ENCODE measurements around the gene ALPI.

The ALPI gene

GRCh38 chr2:232410238-232410900 lies 45.6 kb upstream of the ALPI start:
- H3K4me1 ChIP-seq (ENCODE audit: control insufficient read depth, insufficient read depth, low read length) = no peaks in the 10 kb centered on the region
- CTCF ChIA-PET = no interaction called here
- no peaks in the 10 kb centered on the region for H3K9me3 ChIP-seq (ENCODE audit: control insufficient read depth, insufficient read depth, low read depth, low read length)
- no peak overlapping the region for H3K4me3 ChIP-seq (ENCODE audit: low read depth, low read length)
- POLR2A ChIA-PET = no interaction called here
- H3K36me3 ChIP-seq (ENCODE audit: control insufficient read depth in 2 of 2, insufficient read depth in 1 of 2, low read length in 2 of 2) = no peaks in the 10 kb centered on the region
- TF ChIP-seq TRIM28 (IDR thresholded peaks at IDR 0.05; ENCODE audit: borderline replicate concordance, low read length) (no peak), ZNF658 (tag by site-specific recombination; IDR thresholded peaks at IDR 0.05) (no peak), ZBTB6 (tag by site-specific recombination; IDR thresholded peaks at IDR 0.05) (no peak), ZBTB44 (tag by site-specific recombination; IDR thresholded peaks at IDR 0.05) (no peak), ZNF555 (tag by site-specific recombination; conservative IDR thresholded peaks at IDR 0.05) (no peak)
- no peak overlapping the region for H3K27ac ChIP-seq (ENCODE audit: extremely low read depth, low read depth, low read length)

DNA sequence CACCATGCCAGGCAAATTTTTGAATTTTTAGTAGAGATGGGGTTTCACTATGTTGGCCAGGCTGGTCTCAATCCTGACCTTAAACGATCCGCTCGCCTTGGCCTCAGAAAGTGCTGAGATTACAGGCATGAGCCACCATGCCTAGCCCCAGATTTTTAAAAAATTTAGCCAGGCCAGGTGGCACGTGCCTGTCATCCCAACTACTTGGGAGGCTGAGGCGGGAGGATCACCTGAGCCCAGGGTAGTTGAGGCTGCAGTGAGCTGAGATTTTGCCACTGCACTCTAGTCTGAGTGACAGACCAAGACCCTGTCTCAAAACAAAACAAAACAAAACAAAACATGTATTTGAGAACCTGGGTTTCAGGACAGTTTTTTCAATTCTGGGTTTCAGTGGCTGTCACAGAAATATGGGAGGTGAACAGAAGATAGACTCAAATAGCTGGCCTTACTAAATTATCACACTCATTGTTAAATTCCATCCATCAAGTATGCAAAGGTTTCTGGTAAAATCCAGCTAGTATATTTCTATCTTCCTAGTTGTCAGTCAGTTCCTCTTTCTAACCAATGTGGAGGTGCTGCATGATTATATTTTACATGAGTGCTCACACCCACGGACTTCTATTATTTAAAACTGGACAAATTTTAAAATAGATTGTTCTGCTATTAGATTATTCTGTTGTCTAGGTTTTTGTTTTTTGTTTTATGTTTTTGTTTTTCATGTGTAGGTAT lies 43.9 kb upstream of the ALPI start:
- POLR2A ChIA-PET = no interaction called here
- CTCF ChIA-PET = interaction anchor here (1.2 to 2.3 kb wide), 2 partner anchors 28 to 506 kb away, joined by 5 to 6 read pairs; no protein-coding TSS in a partner anchor

More for the DNA sequence above, 43.9 kb upstream of the ALPI start:
- H3K27ac ChIP-seq (ENCODE audit: extremely low read depth, low read depth, low read length) = no peak overlapping the region
- H3K4me1 ChIP-seq (ENCODE audit: control insufficient read depth, insufficient read depth, low read length) = no peaks in the 10 kb centered on the region
- TF ChIP-seq HIC1 (tag by site-specific recombination; IDR thresholded peaks at IDR 0.05) (no peak), KLF10 (tag by site-specific recombination; IDR thresholded peaks at IDR 0.05) (no peak), ZNF529 (tag by site-specific recombination; IDR thresholded peaks at IDR 0.05; ENCODE audit: insufficient replicate concordance) (no peak), ZNF132 (tag by site-specific recombination; IDR thresholded peaks at IDR 0.05; ENCODE audit: borderline replicate concordance) (no peak), ZNF121 (tag by site-specific recombination; IDR thresholded peaks at IDR 0.05) (no peak), ZBTB1 (tag by site-specific recombination; IDR thresholded peaks at IDR 0.05) (no peak), SCRT1 (tag by site-specific recombination; IDR thresholded peaks at IDR 0.05; ENCODE audit: borderline replicate concordance) (no peak), BCL11A (tag by site-specific recombination; IDR thresholded peaks at IDR 0.05; ENCODE audit: low read depth) (no peak), ZBTB21 (tag by site-specific recombination; IDR thresholded peaks at IDR 0.05) (no peak), ZNF138 (tag by site-specific recombination; IDR thresholded peaks at IDR 0.05; ENCODE audit: borderline replicate concordance) (no peak), ZNF660 (tag by site-specific recombination; IDR thresholded peaks at IDR 0.05) (no peak), ZNF670 (tag by site-specific recombination; IDR thresholded peaks at IDR 0.05; ENCODE audit: low read depth) (no peak), ZNF48 (tag by site-specific recombination; IDR thresholded peaks at IDR 0.05) (no peak), ZNF76 (tag by site-specific recombination; IDR thresholded peaks at IDR 0.05; ENCODE audit: borderline replicate concordance, low read depth) (no peak), ZNF433 (tag by site-specific recombination; IDR thresholded peaks at IDR 0.05; ENCODE audit: low read depth) (no peak), REPIN1 (tag by site-specific recombination; IDR thresholded peaks at IDR 0.05; ENCODE audit: low read depth) (no peak), ZNF624 (tag by site-specific recombination; IDR thresholded peaks at IDR 0.05) (no peak), ZNF221 (tag by site-specific recombination; IDR thresholded peaks at IDR 0.05; ENCODE audit: borderline replicate concordance) (no peak)
- TF ChIP-seq, protein P1, sequence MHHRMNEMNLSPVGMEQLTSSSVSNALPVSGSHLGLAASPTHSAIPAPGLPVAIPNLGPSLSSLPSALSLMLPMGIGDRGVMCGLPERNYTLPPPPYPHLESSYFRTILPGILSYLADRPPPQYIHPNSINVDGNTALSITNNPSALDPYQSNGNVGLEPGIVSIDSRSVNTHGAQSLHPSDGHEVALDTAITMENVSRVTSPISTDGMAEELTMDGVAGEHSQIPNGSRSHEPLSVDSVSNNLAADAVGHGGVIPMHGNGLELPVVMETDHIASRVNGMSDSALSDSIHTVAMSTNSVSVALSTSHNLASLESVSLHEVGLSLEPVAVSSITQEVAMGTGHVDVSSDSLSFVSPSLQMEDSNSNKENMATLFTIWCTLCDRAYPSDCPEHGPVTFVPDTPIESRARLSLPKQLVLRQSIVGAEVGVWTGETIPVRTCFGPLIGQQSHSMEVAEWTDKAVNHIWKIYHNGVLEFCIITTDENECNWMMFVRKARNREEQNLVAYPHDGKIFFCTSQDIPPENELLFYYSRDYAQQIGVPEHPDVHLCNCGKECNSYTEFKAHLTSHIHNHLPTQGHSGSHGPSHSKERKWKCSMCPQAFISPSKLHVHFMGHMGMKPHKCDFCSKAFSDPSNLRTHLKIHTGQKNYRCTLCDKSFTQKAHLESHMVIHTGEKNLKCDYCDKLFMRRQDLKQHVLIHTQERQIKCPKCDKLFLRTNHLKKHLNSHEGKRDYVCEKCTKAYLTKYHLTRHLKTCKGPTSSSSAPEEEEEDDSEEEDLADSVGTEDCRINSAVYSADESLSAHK (tag by site-specific recombination; IDR thresholded peaks at IDR 0.05) = no peak
- TF ChIP-seq, protein P2, sequence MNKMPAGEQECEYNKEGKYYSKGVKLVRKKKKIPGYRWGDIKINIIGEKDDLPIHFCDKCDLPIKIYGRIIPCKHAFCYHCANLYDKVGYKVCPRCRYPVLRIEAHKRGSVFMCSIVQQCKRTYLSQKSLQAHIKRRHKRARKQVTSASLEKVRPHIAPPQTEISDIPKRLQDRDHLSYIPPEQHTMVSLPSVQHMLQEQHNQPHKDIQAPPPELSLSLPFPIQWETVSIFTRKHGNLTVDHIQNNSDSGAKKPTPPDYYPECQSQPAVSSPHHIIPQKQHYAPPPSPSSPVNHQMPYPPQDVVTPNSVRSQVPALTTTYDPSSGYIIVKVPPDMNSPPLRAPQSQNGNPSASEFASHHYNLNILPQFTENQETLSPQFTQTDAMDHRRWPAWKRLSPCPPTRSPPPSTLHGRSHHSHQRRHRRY (tag by site-specific recombination; IDR thresholded peaks at IDR 0.05) = no peak
- no peaks in the 10 kb centered on the region for H3K9me3 ChIP-seq (ENCODE audit: control insufficient read depth, insufficient read depth, low read depth, low read length)
- H3K36me3 ChIP-seq (ENCODE audit: control insufficient read depth in 2 of 2, insufficient read depth in 1 of 2, low read length in 2 of 2) = no peaks in the 10 kb centered on the region
- H3K4me3 ChIP-seq (ENCODE audit: low read depth, low read length) = no peak overlapping the region
